Fibroblast of skin of back (primary cell): Measurements from ENCODE around the gene GIMAP4.
"Not testable (repeated sequence)": the region's sequence is repeated elsewhere in the genome, so short reads cannot be mapped to it uniquely, and the experiment has no call there.

Experiments used
- DNase-seq: peaks from one replicate; pipeline ENCODE4 v3.0.0-alpha.2; 2013

GIMAP4 gene

DNA sequence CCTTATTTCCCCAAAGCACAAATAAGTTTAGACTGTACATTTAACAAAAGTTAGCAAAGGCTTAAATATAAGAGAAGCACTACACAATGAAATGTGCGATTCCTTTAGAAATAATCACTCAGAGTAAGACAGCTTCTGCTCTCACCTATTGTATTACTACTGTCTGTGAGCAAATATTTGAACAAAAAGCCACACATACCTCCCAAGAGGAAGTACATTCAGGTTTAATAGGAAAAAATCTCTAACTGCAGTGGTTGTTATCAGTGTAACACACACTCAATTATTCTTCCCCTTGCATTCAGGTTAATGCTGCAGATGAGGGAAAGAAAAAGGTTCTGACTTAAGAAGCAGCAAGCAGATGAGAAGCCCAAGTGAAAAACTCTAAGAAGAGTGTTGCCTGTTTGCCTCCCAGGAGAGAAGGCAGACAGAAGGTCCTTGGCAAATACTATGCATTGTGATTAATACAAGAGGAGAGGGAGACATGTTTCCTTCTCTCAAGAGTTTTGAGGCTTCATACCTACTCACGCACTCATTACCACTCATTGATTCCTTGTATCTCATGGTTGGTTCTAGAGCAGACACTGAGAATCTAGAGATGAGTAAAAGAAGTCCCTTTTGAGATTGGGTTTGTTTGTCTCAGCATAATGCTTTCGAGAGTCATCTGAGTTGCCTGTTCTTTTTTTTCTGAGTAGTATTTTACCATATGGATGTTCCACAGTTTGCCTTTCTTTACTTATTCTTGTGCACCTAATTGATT lies 13.6 kb downstream of the GIMAP4 start:
- no peak for DNase-seq

GRCh38 chr7:150585199-150585598 lies 18.0 kb downstream of the GIMAP4 start:
- no peak for DNase-seq

DNA sequence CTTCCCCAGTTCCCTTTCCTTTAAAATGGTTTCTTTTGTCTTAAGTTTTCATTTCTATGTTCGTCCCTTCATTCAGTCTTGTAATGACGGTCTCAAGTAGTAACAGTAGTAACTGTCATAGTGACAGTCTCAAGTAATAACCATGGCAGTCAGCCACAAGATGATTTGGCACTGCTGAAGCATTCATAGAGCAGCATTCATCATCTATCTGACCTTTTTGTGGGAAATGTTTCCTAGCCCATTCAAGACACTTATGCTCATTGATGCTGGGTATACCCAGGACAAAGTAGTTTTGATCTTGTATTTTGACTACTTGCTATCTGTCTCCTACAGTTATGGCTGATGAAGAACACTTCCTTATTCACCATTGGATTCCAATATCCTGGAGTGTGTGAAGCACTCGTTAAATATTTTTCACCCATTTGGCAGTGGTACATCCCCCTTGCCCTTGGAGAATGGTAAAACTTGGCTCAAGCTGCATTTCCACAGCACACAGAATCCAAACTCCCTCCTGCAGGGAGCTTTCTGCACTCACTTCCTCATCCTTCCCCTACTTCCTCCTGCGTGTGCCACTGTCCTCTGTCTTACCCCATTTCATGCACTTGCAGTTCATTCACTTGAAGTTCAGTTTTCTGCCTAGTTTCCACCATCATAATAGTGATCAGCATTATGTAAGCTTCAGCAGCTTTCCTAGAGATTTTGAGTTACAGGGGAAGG lies 19.0 kb downstream of the GIMAP4 start:
- DNase-seq: no peak

GRCh38 chr7:150586785-150587152 lies 19.6 kb downstream of the GIMAP4 start:
- no peak for DNase-seq

- DNase-seq: no peak
Measured at GRCh38 chr7:150587551-150587950, 20.4 kb downstream of the GIMAP4 start.

- no peak for DNase-seq
Measured at GRCh38 chr7:150594805-150595204, 27.6 kb downstream of the GIMAP4 start.

DNA sequence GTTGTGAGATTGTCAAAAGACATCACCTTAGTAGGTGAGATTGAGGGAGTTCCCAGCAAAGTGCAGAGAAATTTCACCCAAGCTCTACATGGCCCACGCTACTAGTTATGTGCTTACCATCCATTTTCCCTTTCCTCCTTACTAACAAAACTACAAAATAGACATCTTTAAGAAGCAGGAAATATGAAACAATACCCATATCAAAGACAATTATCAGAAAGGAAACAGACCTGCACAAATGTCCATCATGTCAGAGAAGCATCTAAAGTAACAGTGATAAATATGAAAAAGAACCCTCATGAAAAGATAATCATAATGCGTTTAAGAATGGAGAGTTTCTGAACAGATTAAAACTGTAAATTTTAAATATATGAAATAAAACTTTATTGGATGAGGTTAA lies 28.2 kb downstream of the GIMAP4 start:
- DNase-seq: no peak

DNA sequence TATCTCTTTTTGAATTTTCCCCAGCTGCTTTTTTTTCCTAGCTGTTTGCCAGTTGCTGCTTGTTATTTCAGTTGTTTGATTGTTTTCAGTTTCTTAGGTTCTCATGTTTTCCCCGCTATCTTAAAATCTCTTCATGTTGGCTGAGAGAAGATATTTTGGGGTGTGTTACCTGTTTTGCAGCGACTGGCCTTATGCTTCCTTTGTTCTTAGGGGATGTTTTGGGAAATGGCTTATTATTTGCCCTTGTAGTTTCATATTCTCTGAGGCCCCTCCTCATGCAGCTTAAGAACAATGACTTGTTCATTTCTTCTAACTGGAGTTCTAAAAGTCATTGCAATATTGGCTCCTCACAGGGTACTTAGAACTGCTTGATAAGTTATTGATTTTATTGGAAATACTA lies 36.4 kb downstream of the GIMAP4 start:
- DNase-seq: not testable (repeated sequence)

DNA sequence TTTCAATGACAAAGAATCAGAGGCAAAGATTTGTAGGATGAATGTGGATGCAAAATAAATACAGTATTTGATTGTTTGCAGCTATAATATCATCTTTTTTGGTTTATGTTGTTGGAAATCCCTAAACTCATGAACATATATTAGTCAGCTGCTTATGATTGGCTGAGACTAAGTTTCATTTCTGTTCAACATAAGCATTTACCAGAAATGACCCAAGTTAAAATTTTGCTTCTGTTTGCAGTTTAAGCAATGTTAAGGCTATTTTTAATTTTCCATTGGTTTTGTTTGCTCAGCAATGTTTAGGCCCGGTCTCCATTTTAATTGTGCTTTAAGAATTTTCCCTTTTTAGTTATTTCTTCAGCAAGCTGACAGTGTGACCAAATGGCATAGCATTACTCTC lies 43.0 kb downstream of the GIMAP4 start:
- no peak for DNase-seq

DNA sequence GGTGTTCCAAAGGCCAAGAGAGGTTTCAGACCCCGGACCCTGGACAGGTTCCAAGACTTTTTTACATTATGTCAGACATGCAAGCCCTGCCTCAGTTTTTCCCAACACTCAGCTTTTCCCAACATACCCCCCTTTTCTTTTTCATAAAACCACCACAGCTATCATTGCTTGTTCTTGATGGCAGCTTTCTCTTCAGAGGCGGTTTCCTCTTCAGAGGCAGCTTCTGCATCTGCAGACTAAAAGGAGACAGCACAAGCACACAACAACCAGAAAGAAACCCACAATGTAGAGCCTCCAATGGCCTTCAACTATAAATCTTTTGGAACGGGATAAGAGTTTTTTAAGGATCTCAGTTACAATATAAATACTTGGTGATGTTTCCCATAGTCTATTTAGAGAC lies 45.7 kb downstream of the GIMAP4 start:
- DNase-seq: no peak

- no peak for DNase-seq
Measured at GRCh38 chr7:150613880-150614279, 46.7 kb downstream of the GIMAP4 start.

DNA sequence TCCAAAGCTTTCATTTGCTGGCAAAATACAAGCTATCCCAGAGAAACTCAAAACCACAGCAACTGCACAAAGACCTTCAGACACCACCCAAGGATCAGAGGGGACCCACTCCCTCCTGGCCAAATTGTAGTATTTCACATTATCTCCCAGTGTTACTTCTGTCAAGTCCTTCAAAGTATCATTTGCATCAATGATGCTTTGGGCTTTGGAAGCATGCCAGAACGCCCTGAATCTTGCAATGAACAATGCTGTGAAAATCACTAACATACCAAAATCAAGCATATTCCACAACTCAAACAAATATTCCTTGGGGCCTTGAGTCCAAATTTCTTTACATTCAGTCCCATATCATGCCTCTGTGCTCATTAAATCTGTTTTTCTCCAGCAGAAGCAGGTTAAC lies 47.2 kb downstream of the GIMAP4 start:
- DNase-seq: not testable (repeated sequence)

GRCh38 chr7:150615221-150615755 lies 48.1 kb downstream of the GIMAP4 start:
- not testable (repeated sequence) for DNase-seq

- DNase-seq: peak; percentile 1
Measured at GRCh38 chr7:150620061-150620460, 52.9 kb downstream of the GIMAP4 start.

DNA sequence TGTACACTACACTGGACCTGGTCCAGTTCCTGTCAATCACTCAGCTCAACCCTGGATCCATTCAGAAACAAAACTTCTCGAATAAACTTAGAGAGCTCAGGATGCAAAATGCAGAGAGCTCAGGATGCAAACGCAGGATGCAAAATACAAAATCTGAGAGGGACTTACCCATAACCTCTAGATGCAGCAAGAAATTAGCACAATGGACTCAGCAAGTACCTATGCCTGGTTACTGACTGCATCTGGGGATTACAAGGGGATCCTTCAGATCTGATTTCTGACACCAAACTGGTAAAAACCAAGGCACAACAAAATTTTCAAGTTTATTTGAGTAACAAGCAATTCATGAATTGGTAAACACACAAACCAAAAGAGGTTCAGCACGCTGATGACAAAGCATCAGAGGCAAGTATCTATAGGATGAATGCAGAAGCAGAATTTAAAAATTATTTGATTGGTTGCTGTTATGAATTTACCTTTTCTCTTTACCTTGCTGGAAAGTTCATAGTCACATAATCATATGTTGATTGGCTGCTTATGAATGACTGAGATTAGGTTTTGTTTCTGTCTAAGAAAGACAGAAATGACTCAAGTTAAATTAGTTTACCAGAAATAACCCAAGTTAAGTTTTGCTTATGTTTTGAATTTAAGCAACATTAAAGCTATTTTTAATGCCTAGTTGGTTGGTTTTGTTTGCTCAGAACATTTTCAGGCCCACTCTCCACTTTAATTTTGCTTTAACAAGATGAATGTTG lies 53.6 kb downstream of the GIMAP4 start:
- no peak for DNase-seq

- no peak for DNase-seq
Measured at GRCh38 chr7:150621376-150621775, 54.2 kb downstream of the GIMAP4 start.
